Esophagus muscularis mucosa (tissue), 4 donors: ENCODE measurements around the gene BBX. TPM values are rescaled to one million over a fixed set of nuclear protein-coding genes. Genes with fewer than 3 reads are reported as not detected.

Experiments used
- DNase-seq: peaks from one replicate; pipeline ENCODE4 v3.0.0-alpha.2; 2017; ENCODE audit errors: extremely low spot score
- H3K27ac ChIP-seq, 4 donors: fragments of 200-600 bp; sonication (generic); replicated peaks in 1 of 4; 1 replicate in 3 of 4; 2 replicates in 1 of 4; pipeline ENCODE4 v1.5.1; 2016 to 2019; ENCODE audit warnings: mild to moderate bottlenecking in 1 of 4
- H3K27me3 ChIP-seq, 4 donors: fragments of 200-600 bp; sonication (generic); one replicate each; pipeline versions ENCODE4 v1.5.1 to v1.6.0; 2016 to 2019
- H3K36me3 ChIP-seq, 4 donors: fragments of 200-600 bp; sonication (generic); one replicate each; pipeline ENCODE4 v1.5.1; 2016 to 2019
- H3K4me1 ChIP-seq, 4 donors: fragments of 200-600 bp; sonication (generic); one replicate each; pipeline ENCODE4 v1.5.1; 2016 to 2019
- H3K4me3 ChIP-seq, 4 donors: fragments of 200-600 bp; sonication (generic); 1 replicate in 2 of 4; 2 replicates in 2 of 4; pipeline ENCODE4 v1.5.1; 2016 to 2019; ENCODE audit warnings: mild to moderate bottlenecking in 4 of 4, moderate library complexity in 1 of 4
- H3K9me3 ChIP-seq, 4 donors: fragments of 200-600 bp; sonication (generic); 1 replicate in 3 of 4; 2 replicates in 1 of 4; pipeline ENCODE4 v1.5.1; 2016 to 2019
- CTCF ChIP-seq, 3 experiments: fragments of 200-600 bp in 2 of 3; fragments of 450-650 bp in 1 of 3; sonication (generic) in 2 of 3; IDR thresholded peaks; one replicate each; pipeline ENCODE4 v1.5.1; 2017 to 2019; ENCODE audit warnings: antibody characterized with exemption in 3 of 3, mild to moderate bottlenecking in 2 of 3, moderate library complexity in 1 of 3
- EP300 ChIP-seq: sonication (generic); formaldehyde crosslinking; IDR thresholded peaks from one replicate; pipeline ENCODE4 v1.6.1; 2017; ENCODE audit warnings: antibody characterized with exemption
- POLR2A ChIP-seq: fragments of 450-650 bp; IDR thresholded peaks from one replicate; pipeline ENCODE4 v1.6.1; 2017; ENCODE audit warnings: antibody characterized with exemption, moderate library complexity, mild to moderate bottlenecking, low read depth
- POLR2AphosphoS5 ChIP-seq, 2 donors: sonication (generic); formaldehyde crosslinking; IDR thresholded peaks; one replicate each; pipeline ENCODE4 v1.6.1; 2017; ENCODE audit warnings: antibody characterized with exemption in 2 of 2
- WGBS: methylation state at CpG from one replicate; pipeline ENCODE4 v1.1.5; 2018; 5-methylcytosine and 5-hydroxymethylcytosine counted together
- intact Hi-C: fragments of 100-400 bp; cut with DNase I; formaldehyde crosslinking; loops from one replicate; pipeline ENCODE4 v1.15.1; 2023
- total RNA-seq, 4 donors: library from RNA; depleted of rRNA; stranded (reverse); fragments of >200 nt; gene quantifications; one replicate each; pipeline versions ENCODE4 v1.1.0 to v1.2.1, GENCODE V29; 2016

BBX gene
- total RNA-seq, 4 donors from 2014 or later = 49.2 to 78.9 (median 77.9) TPM

- H3K27me3 ChIP-seq = no peaks in the 10 kb centered on the region
- intact Hi-C loops = no loop called here
Observed at GRCh38 chr3:107654218-107654617, 131.5 kb downstream of the BBX start.

DNA sequence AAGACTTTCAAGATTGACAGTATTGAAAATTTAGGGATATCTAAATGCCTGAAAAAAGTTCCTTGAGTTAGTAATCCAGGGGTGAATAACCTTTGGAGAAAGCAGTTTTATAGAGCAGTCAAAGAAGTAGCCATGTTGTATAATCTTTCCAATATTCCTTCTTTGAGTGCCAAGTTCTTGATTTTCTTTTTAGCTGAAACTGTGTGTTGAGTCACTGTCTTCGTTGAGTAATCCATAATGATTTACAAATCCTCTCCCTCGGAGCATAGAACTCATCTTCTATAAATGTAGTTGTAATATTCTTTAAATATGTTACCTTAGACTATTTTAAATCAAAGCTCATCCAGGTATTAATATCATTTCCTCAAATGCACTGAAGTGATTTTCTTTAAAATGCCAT, 135.2 kb downstream of the BBX start:
- Histone ChIP-seq H3K4me1 (peaks cover 21 to 45% (median 33%) of the 10 kb centered on the region in 4 donors), H3K27ac (no peak overlapping the region), H3K36me3 (no peaks in the 10 kb centered on the region), H3K9me3 (no peaks in the 10 kb centered on the region), H3K27me3 (no peaks in the 10 kb centered on the region), H3K4me3 (no peak overlapping the region)
- no peak for TF ChIP-seq POLR2AphosphoS5 (IDR thresholded peaks at IDR 0.05)
- TF ChIP-seq CTCF (IDR thresholded peaks at IDR 0.05) = no peak
- no peak for TF ChIP-seq EP300
- no peak for TF ChIP-seq POLR2A
- 13% methylated on average over 2 of the region's 2 CpGs for WGBS
- intact Hi-C loops = loop anchor here (5.0 kb wide), 2 partner anchors 86 to 136 kb away; partner anchors contain the start of gene BBX
- DNase-seq = no peak

More at GRCh38 chr3:107654218-107654617, 131.5 kb downstream of the BBX start:
- 100% methylated on average over 1 of the region's 1 CpG for WGBS
- no peak overlapping the region for H3K27ac ChIP-seq
- no peaks in the 10 kb centered on the region for H3K36me3 ChIP-seq
- TF ChIP-seq EP300 = no peak
- no peak for TF ChIP-seq POLR2AphosphoS5 (IDR thresholded peaks at IDR 0.05)
- TF ChIP-seq POLR2A = no peak
- no peak for TF ChIP-seq CTCF (IDR thresholded peaks at IDR 0.05)
- DNase-seq = no peak
- H3K4me3 ChIP-seq = no peak overlapping the region
- no peaks in the 10 kb centered on the region for H3K9me3 ChIP-seq
- H3K4me1 ChIP-seq = peaks cover 0 to 16% (median 7%) of the 10 kb centered on the region in 4 donors

DNA sequence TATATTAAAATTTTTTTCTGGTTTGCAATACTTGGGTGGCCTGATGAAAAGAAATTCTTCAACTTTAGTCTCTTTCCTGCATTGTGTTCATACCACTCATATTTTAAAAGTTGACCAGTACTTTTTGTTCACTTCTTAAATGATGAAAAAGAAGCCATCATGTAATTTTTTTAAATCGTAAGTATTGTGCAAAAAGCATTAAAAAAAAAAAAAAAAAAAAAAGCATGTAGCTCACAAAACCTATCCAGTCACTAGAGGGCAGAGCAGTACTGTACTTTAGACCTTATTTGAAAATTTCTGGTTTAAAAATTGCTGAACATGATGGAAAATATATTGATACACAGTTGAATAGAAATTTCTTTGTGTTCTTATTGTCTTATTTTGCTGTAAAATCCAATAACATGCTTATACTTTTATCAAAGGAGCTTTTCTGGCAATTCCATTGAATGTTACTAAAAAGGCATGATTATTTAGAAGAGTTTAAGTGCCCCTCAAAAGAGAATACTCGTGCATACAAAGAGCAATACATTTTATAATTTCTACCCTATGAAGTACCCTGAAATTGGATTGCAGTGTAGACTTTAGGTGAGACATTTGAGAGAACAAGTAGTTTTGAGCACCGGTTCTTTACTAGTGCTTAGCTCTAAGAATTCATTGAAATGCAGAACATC, 137.7 kb downstream of the BBX start:
- Histone ChIP-seq H3K4me1 (peaks cover 21 to 53% (median 39%) of the 10 kb centered on the region in 4 donors), H3K27me3 (no peaks in the 10 kb centered on the region), H3K27ac (no peak overlapping the region), H3K9me3 (no peaks in the 10 kb centered on the region), H3K4me3 (no peak overlapping the region), H3K36me3 (no peaks in the 10 kb centered on the region)
- no peak for TF ChIP-seq POLR2AphosphoS5 (IDR thresholded peaks at IDR 0.05)
- no peak for TF ChIP-seq POLR2A
- no peak for TF ChIP-seq EP300
- peak; percentile 61 to 63 (median 62) for TF ChIP-seq CTCF (IDR thresholded peaks at IDR 0.05)
- WGBS = 56% methylated on average over 3 of the region's 3 CpGs
- intact Hi-C loops = no loop called here
- DNase-seq = no peak

DNA sequence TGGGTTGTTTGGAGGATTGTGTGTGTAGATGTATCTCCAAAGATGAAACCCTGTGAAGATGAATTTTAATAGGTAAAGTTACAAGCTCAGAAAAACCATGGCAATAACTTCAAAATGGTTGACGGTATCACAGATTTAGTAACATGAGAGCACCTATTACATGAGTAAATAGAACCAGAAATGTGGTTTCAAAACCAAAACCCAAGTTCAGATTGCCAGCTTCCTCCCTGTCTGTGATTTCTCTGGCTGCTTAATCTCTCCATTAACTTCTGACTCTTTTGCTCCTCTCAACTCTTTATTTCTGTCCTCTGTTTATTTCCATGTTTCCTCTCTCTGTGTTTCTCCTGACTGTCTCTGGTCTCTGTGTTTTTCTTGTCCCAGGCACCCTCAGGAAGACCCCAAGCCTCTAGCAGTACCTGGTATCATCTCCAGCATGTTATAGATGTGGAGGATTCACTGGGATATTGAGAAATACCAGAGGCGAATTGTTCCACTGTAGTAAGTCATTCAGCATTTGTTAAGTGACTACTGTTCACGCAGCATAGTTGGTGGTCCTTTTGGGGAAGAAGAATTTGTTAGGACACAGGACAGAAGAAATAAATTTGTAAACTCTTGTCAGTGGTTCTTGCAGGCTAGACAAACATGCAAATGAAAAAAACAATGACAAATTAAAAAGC, 138.8 kb downstream of the BBX start:
- 33% methylated on average over 3 of the region's 3 CpGs for WGBS
- TF ChIP-seq POLR2A (no peak), POLR2AphosphoS5 (IDR thresholded peaks at IDR 0.05) (no peak), EP300 (no peak)
- Histone ChIP-seq H3K27ac (peak overlapping the region; percentile 61 to 78 (median 68)), H3K4me1 (peaks cover 21 to 55% (median 39%) of the 10 kb centered on the region in 4 donors), H3K27me3 (no peaks in the 10 kb centered on the region), H3K36me3 (no peaks in the 10 kb centered on the region), H3K9me3 (no peaks in the 10 kb centered on the region), H3K4me3 (peak overlapping the region; percentile 19 to 42 (median 36))
- intact Hi-C loops = no loop called here
- DNase-seq = no peak

DNA sequence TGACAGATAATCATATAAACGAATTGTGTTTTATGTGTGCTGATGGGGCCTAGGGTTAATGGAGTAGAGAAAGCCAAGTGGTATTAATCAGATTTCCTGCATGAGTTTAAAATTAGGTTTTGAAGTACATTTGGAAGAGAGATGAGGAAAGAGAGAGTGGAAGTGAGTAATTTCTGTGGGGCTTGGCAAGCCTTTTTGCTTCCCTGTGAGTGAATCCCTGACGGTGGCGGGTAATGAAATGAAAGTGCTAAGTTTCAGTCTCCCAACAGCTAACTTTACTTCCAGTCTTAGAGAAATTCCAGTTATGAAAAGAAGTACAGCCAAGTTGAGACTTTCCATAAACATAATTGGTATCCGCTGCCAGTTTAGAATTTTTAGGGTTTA, 139.4 kb downstream of the BBX start:
- Histone ChIP-seq H3K36me3 (no peaks in the 10 kb centered on the region), H3K4me1 (peaks cover 21 to 55% (median 39%) of the 10 kb centered on the region in 4 donors), H3K27me3 (no peaks in the 10 kb centered on the region), H3K4me3 (peak overlapping the region; percentile 19 to 42 (median 36)), H3K9me3 (no peaks in the 10 kb centered on the region), H3K27ac (peak overlapping the region; percentile 61 to 78 (median 68))
- TF ChIP-seq POLR2AphosphoS5 (IDR thresholded peaks at IDR 0.05) (peak in 1 of 2 donors; percentile 11), CTCF (IDR thresholded peaks at IDR 0.05) (no peak), POLR2A (no peak), EP300 (no peak)
- no peak for DNase-seq
- WGBS = 15% methylated on average over 4 of the region's 4 CpGs
- intact Hi-C loops = no loop called here
